Erythroblast (primary cell): ENCODE results near the gene TSC1.

Source experiments
- GATA1 ChIP-seq: IDR thresholded peaks from 2 replicates; pipeline ENCODE4 v1.6.1; 2011; ENCODE audit warnings: low read depth, mild to moderate bottlenecking, control low read depth, low read length, moderate library complexity
- POLR2A ChIP-seq: IDR thresholded peaks from 2 replicates; pipeline ENCODE4 v1.6.1; 2011; ENCODE audit warnings: mild to moderate bottlenecking, low read length

DNA sequence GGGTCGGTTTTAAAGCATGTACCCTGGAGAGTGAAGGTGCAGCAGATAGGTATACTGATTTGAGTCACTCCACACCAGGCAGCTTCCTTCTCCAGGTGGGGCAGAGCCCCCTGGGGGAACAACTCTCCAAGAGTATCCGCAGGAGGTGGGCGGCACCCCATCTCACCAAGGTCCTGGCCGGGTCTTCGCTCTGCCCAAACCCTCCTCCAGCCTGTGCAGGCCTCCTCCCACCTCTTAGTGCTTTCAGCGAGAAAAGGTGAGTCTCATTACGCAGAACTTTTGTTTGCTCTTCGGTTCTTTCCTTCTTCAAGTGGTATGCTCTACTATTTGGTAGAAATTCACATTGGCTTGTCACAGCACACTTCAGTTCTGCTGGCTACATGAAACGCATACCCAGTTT lies 52.0 kb downstream of the TSC1 start:
- TF ChIP-seq POLR2A, result no peak
- TF ChIP-seq GATA1, result no peak
